HEK293T (cell line): Measurements from ENCODE around the gene PORCN.

ENCODE experiments used
- CTCF ChIA-PET: fragments of 350-600 bp; formaldehyde crosslinking; extraction: SDS; loops from one replicate; lab custom pipeline; 2021; ENCODE audit warnings: antibody characterized with exemption, inconsistent platforms; lab: Yijun Ruan, JAX
- POLR2A ChIA-PET: fragments of 350-600 bp; formaldehyde crosslinking; extraction: SDS; loops from one replicate; lab custom pipeline; 2020; ENCODE audit warnings: antibody characterized with exemption, inconsistent platforms; lab: Yijun Ruan, JAX
- DNase-seq: peaks from one replicate; pipeline ENCODE4 v3.0.0; 2012; ENCODE audit warnings: mixed read lengths; ENCODE audit errors: extremely low spot score
- ARNT ChIP-seq: fragments of 450-650 bp; IDR thresholded peaks from 2 replicates; pipeline ENCODE4 v1.6.1; 2017; ENCODE audit warnings: mild to moderate bottlenecking
- BHLHE40 ChIP-seq: fragments of 450-650 bp; IDR thresholded peaks from 2 replicates; pipeline ENCODE4 v1.6.1; 2016; ENCODE audit warnings: mild to moderate bottlenecking, moderate library complexity, borderline replicate concordance
- CTBP1 ChIP-seq: fragments of 450-650 bp; IDR thresholded peaks from 2 replicates; pipeline ENCODE4 v1.6.1; 2016; ENCODE audit warnings: borderline replicate concordance
- ELF4 ChIP-seq: fragments of 450-650 bp; IDR thresholded peaks from 2 replicates; pipeline ENCODE4 v1.6.1; 2017; ENCODE audit warnings: antibody characterized with exemption
- FOXA1 ChIP-seq: fragments of 450-650 bp; IDR thresholded peaks from 2 replicates; pipeline ENCODE4 v1.6.1; 2016; ENCODE audit warnings: mild to moderate bottlenecking
- FOXK2 ChIP-seq: fragments of 450-650 bp; IDR thresholded peaks from 2 replicates; pipeline ENCODE4 v1.6.1; 2016; ENCODE audit warnings: mild to moderate bottlenecking
- FOXM1 ChIP-seq: fragments of 450-650 bp; IDR thresholded peaks from 2 replicates; pipeline ENCODE4 v1.6.1; 2017; ENCODE audit warnings: mild to moderate bottlenecking, borderline replicate concordance
- HDGF ChIP-seq: fragments of 450-650 bp; IDR thresholded peaks from 2 replicates; pipeline ENCODE4 v1.6.1; 2017; ENCODE audit warnings: antibody characterized with exemption, borderline replicate concordance
- L3MBTL2 ChIP-seq: fragments of 450-650 bp; conservative IDR thresholded peaks from 2 replicates; pipeline ENCODE4 v1.6.1; 2016; ENCODE audit warnings: mild to moderate bottlenecking
- LEF1 ChIP-seq: fragments of 450-650 bp; IDR thresholded peaks from 2 replicates; pipeline ENCODE4 v1.6.1; 2017; ENCODE audit warnings: mild to moderate bottlenecking, borderline replicate concordance
- NFRKB ChIP-seq: fragments of 450-650 bp; IDR thresholded peaks from 2 replicates; pipeline ENCODE4 v1.6.1; 2016; ENCODE audit warnings: mild to moderate bottlenecking, moderate library complexity
- PKNOX1 ChIP-seq: fragments of 450-650 bp; IDR thresholded peaks from 2 replicates; pipeline ENCODE4 v1.6.1; 2016
- SP1 ChIP-seq: fragments of 450-650 bp; IDR thresholded peaks from 2 replicates; pipeline ENCODE4 v1.6.1; 2017
- SUZ12 ChIP-seq: fragments of 450-650 bp; IDR thresholded peaks from 2 replicates; pipeline ENCODE4 v1.6.1; 2016; ENCODE audit warnings: mild to moderate bottlenecking
- TARDBP ChIP-seq: fragments of 450-650 bp; IDR thresholded peaks from 2 replicates; pipeline ENCODE4 v1.6.1; 2016
- ZNF384 ChIP-seq: fragments of 450-650 bp; IDR thresholded peaks from 2 replicates; pipeline ENCODE4 v1.6.1; 2016

Gene PORCN

GRCh38 chrX:48489892-48490291 is 18.9 kb upstream of the PORCN start:
- POLR2A ChIA-PET, result no interaction called here
- CTCF ChIA-PET, result no interaction called here
- no peak for DNase-seq
- TF ChIP-seq SP1, result no peak
- no peak for TF ChIP-seq ELF4
- TF ChIP-seq ARNT, result no peak
- TF ChIP-seq PKNOX1, result no peak
- no peak for TF ChIP-seq NFRKB
- TF ChIP-seq FOXA1, result no peak
- TF ChIP-seq L3MBTL2, result no peak
- no peak for TF ChIP-seq LEF1
- no peak for TF ChIP-seq HDGF
- TF ChIP-seq TARDBP, result no peak
- TF ChIP-seq FOXK2, result no peak

- POLR2A ChIA-PET, result no interaction called here
Observed at GRCh38 chrX:48490661-48491060, 18.1 kb upstream of the PORCN start.

GRCh38 chrX:48491809-48492208 is 17.0 kb upstream of the PORCN start:
- CTCF ChIA-PET, result no interaction called here
- TF ChIP-seq SUZ12 (no peak), ARNT (no peak), FOXM1 (no peak), FOXA1 (no peak), FOXK2 (no peak), L3MBTL2 (no peak), LEF1 (no peak), TARDBP (no peak), NFRKB (no peak), ELF4 (no peak)
- POLR2A ChIA-PET, result no interaction called here
- DNase-seq, result no peak

More at GRCh38 chrX:48490661-48491060, 18.1 kb upstream of the PORCN start:
- CTCF ChIA-PET, result no interaction called here
- no peak for DNase-seq
- TF ChIP-seq TARDBP (no peak), NFRKB (no peak), HDGF (no peak), SUZ12 (no peak), ELF4 (no peak), CTBP1 (no peak), FOXA1 (no peak), ZNF384 (no peak), ARNT (no peak), PKNOX1 (no peak), BHLHE40 (no peak)

- no peak for DNase-seq
- ChIA-PET CTCF (no interaction called here), POLR2A (interaction anchor here (1.3 kb wide), 1 partner anchor 16 kb away, joined by 4 read pairs; no protein-coding TSS in a partner anchor)
- TF ChIP-seq L3MBTL2 (no peak), NFRKB (no peak), HDGF (no peak), FOXK2 (no peak), ZNF384 (no peak), FOXA1 (no peak), ARNT (no peak)
Observed at GRCh38 chrX:48492293-48492910, 16.4 kb upstream of the PORCN start.

- ChIA-PET POLR2A (no interaction called here), CTCF (interaction anchor here (0.7 to 2.3 kb wide), 6 partner anchors 10 to 742 kb away, joined by 3 to 13 read pairs (median 4); no protein-coding TSS in a partner anchor)
- DNase-seq, result peak; percentile 46
- TF ChIP-seq FOXK2 (no peak), NFRKB (no peak), ELF4 (no peak)
Observed at GRCh38 chrX:48493890-48494364, 14.9 kb upstream of the PORCN start.

- DNase-seq, result no peak
- ChIA-PET CTCF (no interaction called here), POLR2A (no interaction called here)
- TF ChIP-seq CTBP1 (no peak), NFRKB (no peak), FOXK2 (no peak), HDGF (no peak), FOXM1 (no peak), ARNT (no peak), BHLHE40 (no peak), PKNOX1 (no peak), ZNF384 (no peak)
Observed at GRCh38 chrX:48496660-48497059, 12.1 kb upstream of the PORCN start.

GRCh38 chrX:48497871-48498270 is 10.9 kb upstream of the PORCN start:
- CTCF ChIA-PET, result no interaction called here
- DNase-seq, result no peak
- POLR2A ChIA-PET, result no interaction called here
- TF ChIP-seq FOXK2 (no peak), HDGF (no peak), ELF4 (no peak), SUZ12 (no peak), CTBP1 (no peak), ARNT (no peak), PKNOX1 (no peak), NFRKB (no peak)
